B cell (primary cell): Measurements from ENCODE around the gene PSENEN. TPM values are rescaled to one million over a fixed set of nuclear protein-coding genes. Genes with fewer than 3 reads are reported as not detected.
"Not testable (repeated sequence)": the region's sequence is repeated elsewhere in the genome, so short reads cannot be mapped to it uniquely, and the experiment has no call there.

Source experiments
- ATAC-seq: fragments of 200-7000 bp; cut with Tn5 transposase; one replicate; pipeline ENCODE4 v1.10.0; 2021; ENCODE audit warnings: low read depth, mild to moderate bottlenecking, moderate number of reproducible peaks, moderate library complexity
- CTCF ChIA-PET: fragments of 350-600 bp; sonication (Branson Sonifier 250); formaldehyde crosslinking; loops from one replicate; lab custom pipeline; 2021; ENCODE audit warnings: antibody characterized with exemption, inconsistent platforms; lab: Charles Lee
- POLR2A ChIA-PET: fragments of 350-600 bp; sonication (Branson Sonifier 250); formaldehyde crosslinking; loops from one replicate; lab custom pipeline; 2021; ENCODE audit warnings: antibody characterized with exemption; lab: Charles Lee
- DNase-seq: peaks from one replicate; pipeline ENCODE4 v3.0.0; 2013
- H2AFZ ChIP-seq: 2 replicates; pipeline ENCODE4 v1.6.1; 2012; ENCODE audit warnings: mild to moderate bottlenecking, low read depth, low read length; ENCODE audit not compliant: insufficient read depth, poor library complexity, severe bottlenecking
- H3K27ac ChIP-seq, 2 donors: 1 replicate in 1 of 2; 2 replicates in 1 of 2; pipeline ENCODE4 v1.5.1; 2012 to 2013; ENCODE audit warnings: low read length in 2 of 2, mild to moderate bottlenecking in 2 of 2, moderate library complexity in 1 of 2
- H3K27me3 ChIP-seq, 4 experiments: fragments of 200-600 bp in 1 of 4; sonication (generic) in 1 of 4; replicated peaks in 1 of 4; 1 replicate in 2 of 4; 2 replicates in 2 of 4; pipeline versions ENCODE4 v1.6.1 to v1.7.0; 2013 to 2016; ENCODE audit warnings: low read length in 3 of 4, mild to moderate bottlenecking in 2 of 4, mixed read lengths in 1 of 4, moderate library complexity in 1 of 4; ENCODE audit not compliant: insufficient read depth in 4 of 4, control insufficient read depth in 3 of 4; ENCODE audit errors: control extremely low read depth in 1 of 4
- H3K36me3 ChIP-seq, 2 experiments: replicated peaks in 1 of 2; 1 replicate in 1 of 2; 2 replicates in 1 of 2; pipeline versions ENCODE4 v1.6.1 to v1.7.1; 2013; ENCODE audit warnings: low read length in 1 of 2; ENCODE audit not compliant: insufficient read depth in 2 of 2, control insufficient read depth in 1 of 2; ENCODE audit errors: control extremely low read depth in 1 of 2, extremely low read depth in 1 of 2
- H3K4me1 ChIP-seq, 2 donors: fragments of 200-600 bp in 1 of 2; sonication (generic) in 1 of 2; 1 replicate in 1 of 2; 2 replicates in 1 of 2; pipeline versions ENCODE4 v1.5.1 to v1.6.1; 2013 to 2017; ENCODE audit warnings: low read length in 2 of 2; ENCODE audit not compliant: control insufficient read depth in 2 of 2, insufficient read depth in 2 of 2
- H3K4me2 ChIP-seq: replicated peaks from 2 replicates; pipeline ENCODE3; 2012; ENCODE audit warnings: mild to moderate bottlenecking, low read depth, low read length; ENCODE audit not compliant: poor library complexity, severe bottlenecking
- H3K4me3 ChIP-seq, 5 experiments: fragments of 200-600 bp in 1 of 5; sonication (generic) in 1 of 5; 1 replicate in 3 of 5; 2 replicates in 2 of 5; pipeline versions ENCODE4 v1.5.1 to v1.7.0; 2011 to 2016; ENCODE audit warnings: low read length in 4 of 5, mild to moderate bottlenecking in 4 of 5, low read depth in 2 of 5, control low read depth in 1 of 5, moderate library complexity in 1 of 5; ENCODE audit not compliant: insufficient read depth in 1 of 5; ENCODE audit errors: control extremely low read depth in 1 of 5, extremely low read depth in 1 of 5
- H3K79me2 ChIP-seq: fragments of 200-600 bp; sonication (generic); one replicate; pipeline ENCODE4 v1.6.0; 2016; ENCODE audit warnings: low read length; ENCODE audit not compliant: control insufficient read depth, insufficient read depth
- H3K9ac ChIP-seq: fragments of 200-600 bp; sonication (generic); 2 replicates; pipeline ENCODE4 v1.6.1; 2017; ENCODE audit warnings: mild to moderate bottlenecking, low read length, moderate library complexity
- H3K9me3 ChIP-seq, 3 donors: one replicate each; pipeline versions ENCODE4 v1.6.1 to v1.7.1; 2013; ENCODE audit warnings: low read length in 2 of 3; ENCODE audit not compliant: control insufficient read depth in 2 of 3, insufficient read depth in 1 of 3; ENCODE audit errors: control extremely low read depth in 1 of 3
- H4K20me1 ChIP-seq: 2 replicates; pipeline ENCODE4 v1.6.0; 2012; ENCODE audit warnings: mild to moderate bottlenecking, low read length; ENCODE audit not compliant: insufficient read depth, control insufficient read depth, poor library complexity, severe bottlenecking
- H3K27ac Mint-ChIP-seq: one replicate; pipeline ENCODE4 v1.8.0; 2021; ENCODE audit warnings: mixed read lengths
- H3K27me3 Mint-ChIP-seq: one replicate; pipeline ENCODE4 v1.8.0; 2021; ENCODE audit warnings: mixed read lengths
- H3K4me1 Mint-ChIP-seq: one replicate; pipeline ENCODE4 v1.8.0; 2021; ENCODE audit warnings: mixed read lengths
- H3K4me3 Mint-ChIP-seq: one replicate; pipeline ENCODE4 v1.8.0; 2021; ENCODE audit warnings: mixed read lengths
- H3K9me3 Mint-ChIP-seq: one replicate; pipeline ENCODE4 v1.8.0; 2022; ENCODE audit warnings: mixed read lengths; ENCODE audit not compliant: insufficient read depth
- WGBS: methylation state at CpG from one replicate; pipeline ENCODE4 v1.1.5; 2013; ENCODE audit warnings: missing lambda C conversion rate; ENCODE audit not compliant: insufficient coverage; 5-methylcytosine and 5-hydroxymethylcytosine counted together
- intact Hi-C: fragments of 100-400 bp; cut with micrococcal nuclease; formaldehyde crosslinking; loops from one replicate; pipeline ENCODE4 v1.10.0; 2022
- polyA plus RNA-seq: library from polyadenylated mRNA; depleted of rRNA; stranded (reverse); fragments of >200 nt; gene quantifications from 2 replicates; pipeline ENCODE4 v1.2.3, GENCODE V29; 2012
- total RNA-seq, 2 donors: library from RNA; stranded (reverse); fragments of 120-200 nt in 1 of 2; gene quantifications; 1 replicate in 1 of 2; 2 replicates in 1 of 2; pipeline versions ENCODE4 v1.2.3 to v1.2.4, GENCODE V29; 2013 to 2022
- TF ChIP-seq, protein P1 (sequence below): fragments of 200-600 bp; IDR thresholded peaks from one replicate; pipeline ENCODE4 v1.8.0; 2022; ENCODE audit warnings: antibody characterized with exemption, mild to moderate bottlenecking

PSENEN gene
- total and polyA plus RNA-seq, 2 donors (not counting 1 experiment from before 2014, with no cell fraction given): 17.7 to 36.4 TPM

DNA sequence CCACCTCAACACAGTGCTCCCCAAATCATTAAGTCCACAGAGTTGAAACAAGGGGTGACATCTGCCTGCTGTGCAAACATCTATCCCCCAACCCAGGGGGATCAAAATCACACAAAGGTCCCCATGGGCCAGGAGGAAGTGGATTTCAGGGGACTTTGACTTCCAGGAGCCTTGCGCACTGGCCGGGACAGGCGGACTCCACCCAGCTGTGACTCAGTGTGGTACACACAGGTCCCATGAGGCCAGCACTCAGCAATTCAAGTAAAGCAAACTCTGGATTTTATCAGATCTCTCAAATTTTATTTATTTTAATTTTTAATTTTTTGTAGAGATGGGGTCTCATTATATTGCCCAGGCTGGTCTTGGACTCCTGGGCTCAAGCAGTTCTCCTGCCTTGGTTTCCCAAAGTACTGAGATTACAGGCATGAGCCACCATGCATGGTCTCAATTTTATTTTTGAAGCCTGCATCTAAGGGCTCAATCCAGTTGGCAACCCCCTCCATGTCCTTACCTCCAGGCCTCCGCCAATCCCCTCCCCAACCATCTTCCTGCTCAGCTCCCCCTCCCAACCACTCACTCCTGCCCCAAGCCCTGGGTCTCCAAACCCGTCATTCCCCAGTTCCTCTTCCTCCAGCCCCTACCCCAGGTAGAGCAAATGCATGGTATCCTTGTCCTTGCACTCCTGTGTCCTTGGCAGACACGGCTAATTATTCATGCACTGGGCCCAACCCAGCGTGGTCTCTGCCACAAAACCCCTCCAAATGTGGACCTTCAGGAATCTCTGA is 48.1 kb downstream of the PSENEN start:
- Histone ChIP-seq H3K27ac (no peak overlapping the region), H4K20me1 (no peaks in the 10 kb centered on the region), H3K36me3 (no peaks in the 10 kb centered on the region), H3K9ac (no peak overlapping the region), H3K79me2 (no peaks in the 10 kb centered on the region), H3K4me2 (no peak overlapping the region), H3K27me3 (peaks cover 0 to 14% (median 3%) of the 10 kb centered on the region in 4 experiments), H2AFZ (no peak overlapping the region), H3K4me3 (no peak overlapping the region), H3K9me3 (peaks cover 0 to 4% (median 0%) of the 10 kb centered on the region in 3 donors), H3K4me1 (peaks cover 0 to 5% of the 10 kb centered on the region in 2 donors)
- DNase-seq: no peak
- Mint-ChIP-seq H3K9me3 (no peaks in the 10 kb centered on the region), H3K27me3 (peaks cover 21% of the 10 kb centered on the region), H3K4me3 (no peak overlapping the region), H3K4me1 (peaks cover 6% of the 10 kb centered on the region), H3K27ac (no peak overlapping the region)
- TF ChIP-seq, protein P1, sequence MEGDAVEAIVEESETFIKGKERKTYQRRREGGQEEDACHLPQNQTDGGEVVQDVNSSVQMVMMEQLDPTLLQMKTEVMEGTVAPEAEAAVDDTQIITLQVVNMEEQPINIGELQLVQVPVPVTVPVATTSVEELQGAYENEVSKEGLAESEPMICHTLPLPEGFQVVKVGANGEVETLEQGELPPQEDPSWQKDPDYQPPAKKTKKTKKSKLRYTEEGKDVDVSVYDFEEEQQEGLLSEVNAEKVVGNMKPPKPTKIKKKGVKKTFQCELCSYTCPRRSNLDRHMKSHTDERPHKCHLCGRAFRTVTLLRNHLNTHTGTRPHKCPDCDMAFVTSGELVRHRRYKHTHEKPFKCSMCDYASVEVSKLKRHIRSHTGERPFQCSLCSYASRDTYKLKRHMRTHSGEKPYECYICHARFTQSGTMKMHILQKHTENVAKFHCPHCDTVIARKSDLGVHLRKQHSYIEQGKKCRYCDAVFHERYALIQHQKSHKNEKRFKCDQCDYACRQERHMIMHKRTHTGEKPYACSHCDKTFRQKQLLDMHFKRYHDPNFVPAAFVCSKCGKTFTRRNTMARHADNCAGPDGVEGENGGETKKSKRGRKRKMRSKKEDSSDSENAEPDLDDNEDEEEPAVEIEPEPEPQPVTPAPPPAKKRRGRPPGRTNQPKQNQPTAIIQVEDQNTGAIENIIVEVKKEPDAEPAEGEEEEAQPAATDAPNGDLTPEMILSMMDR: no peak
- 80% methylated on average over 4 of the region's 7 CpGs for WGBS
- intact Hi-C loops: no loop called here
- ChIA-PET CTCF (no interaction called here), POLR2A (no interaction called here)
- no peak for ATAC-seq

- not testable (repeated sequence) for H3K4me3 Mint-ChIP-seq
- peaks cover 24% of the 10 kb centered on the region for H3K27me3 Mint-ChIP-seq
Observed at GRCh38 chr19:35795564-35795963, 50.1 kb downstream of the PSENEN start.

More at GRCh38 chr19:35795564-35795963, 50.1 kb downstream of the PSENEN start:
- H3K4me2 ChIP-seq, H3K79me2 ChIP-seq, H3K4me3 ChIP-seq, ATAC-seq, H3K9ac ChIP-seq, H2AFZ ChIP-seq, H3K9me3 ChIP-seq, H3K9me3 Mint-ChIP-seq, H3K36me3 ChIP-seq, H3K27ac ChIP-seq, H3K4me1 ChIP-seq, H4K20me1 ChIP-seq, DNase-seq, H3K27ac Mint-ChIP-seq, H3K4me1 Mint-ChIP-seq, POLR2A ChIA-PET, intact Hi-C loops, CTCF ChIA-PET: not testable (repeated sequence)
- H3K27me3 ChIP-seq: peaks cover 0 to 17% (median 3%) of the 10 kb centered on the region in 4 experiments
- WGBS: no CpG with 5 or more reads among the region's 1 CpG

Other genes with a start within 250 kb of the PSENEN start
- 1.8 and 4.5 TPM in 2 replicates for gene DMKN, start 232.0 kb upstream of the PSENEN start, total RNA-seq
- gene DMKN, start 232.0 kb upstream of the PSENEN start, polyA plus RNA-seq: 0.58 and 1.6 TPM in 2 replicates
- gene SBSN, start 217.3 kb upstream of the PSENEN start, total RNA-seq: not detected in 2 replicates
- not detected in 2 replicates for gene SBSN, start 217.3 kb upstream of the PSENEN start, polyA plus RNA-seq
- not detected in 2 replicates for gene GAPDHS, start 212.2 kb upstream of the PSENEN start, total RNA-seq
- not detected in 2 replicates for gene GAPDHS, start 212.2 kb upstream of the PSENEN start, polyA plus RNA-seq
- 39.8 and 41.6 TPM in 2 replicates for gene TMEM147, start 200.0 kb upstream of the PSENEN start, total RNA-seq
- gene TMEM147, start 200.0 kb upstream of the PSENEN start, polyA plus RNA-seq: 61.6 and 68.9 TPM in 2 replicates
- not detected in 2 replicates for gene ATP4A, start 182.0 kb upstream of the PSENEN start, total RNA-seq
- gene ATP4A, start 182.0 kb upstream of the PSENEN start, polyA plus RNA-seq: not detected in 2 replicates
- gene PMIS2, start 159.5 kb upstream of the PSENEN start, total RNA-seq: not detected in 2 replicates
- gene PMIS2, start 159.5 kb upstream of the PSENEN start, polyA plus RNA-seq: not detected in 2 replicates
- gene HAUS5, start 132.9 kb upstream of the PSENEN start, total RNA-seq: 32.2 and 35.3 TPM in 2 replicates
- gene HAUS5, start 132.9 kb upstream of the PSENEN start, polyA plus RNA-seq: 42.8 and 52.3 TPM in 2 replicates
- gene RBM42, start 116.6 kb upstream of the PSENEN start, total RNA-seq: 52.0 and 52.7 TPM in 2 replicates
- 42.1 and 42.9 TPM in 2 replicates for gene RBM42, start 116.6 kb upstream of the PSENEN start, polyA plus RNA-seq
- gene ETV2, start 103.9 kb upstream of the PSENEN start, total RNA-seq: 0.42 and 1.3 TPM in 2 replicates
- 0.20 and 0.49 TPM in 2 replicates for gene ETV2, start 103.9 kb upstream of the PSENEN start, polyA plus RNA-seq
- gene COX6B1, start 97.3 kb upstream of the PSENEN start, total RNA-seq: 214 and 215 TPM in 2 replicates
- 202 and 387 TPM in 2 replicates for gene COX6B1, start 97.3 kb upstream of the PSENEN start, polyA plus RNA-seq
- not detected in 2 replicates for gene UPK1A, start 79.1 kb upstream of the PSENEN start, total RNA-seq
- gene UPK1A, start 79.1 kb upstream of the PSENEN start, polyA plus RNA-seq: 0.16 and 0.17 TPM in 2 replicates
- 28.1 and 30.9 TPM in 2 replicates for gene ZBTB32, start 41.1 kb upstream of the PSENEN start, total RNA-seq
- gene ZBTB32, start 41.1 kb upstream of the PSENEN start, polyA plus RNA-seq: 8.5 and 18.9 TPM in 2 replicates
- gene KMT2B, start 27.6 kb upstream of the PSENEN start, total RNA-seq: 84.5 and 85.6 TPM in 2 replicates
- gene KMT2B, start 27.6 kb upstream of the PSENEN start, polyA plus RNA-seq: 96.9 and 106 TPM in 2 replicates
- 245 and 248 TPM in 2 replicates for gene IGFLR1, start 3.2 kb upstream of the PSENEN start, total RNA-seq
- 110 and 130 TPM in 2 replicates for gene IGFLR1, start 3.2 kb upstream of the PSENEN start, polyA plus RNA-seq
- 62.1 and 62.7 TPM in 2 replicates for gene U2AF1L4, start 233 bp upstream of the PSENEN start, total RNA-seq
- gene U2AF1L4, start 233 bp upstream of the PSENEN start, polyA plus RNA-seq: 89.7 and 170 TPM in 2 replicates
- gene LIN37, start 2.9 kb downstream of the PSENEN start, total RNA-seq: 22.3 and 22.8 TPM in 2 replicates
- 64.1 and 76.1 TPM in 2 replicates for gene LIN37, start 2.9 kb downstream of the PSENEN start, polyA plus RNA-seq
- not detected in 2 replicates for gene HSPB6, start 11.4 kb downstream of the PSENEN start, total RNA-seq
- not detected in 2 replicates for gene HSPB6, start 11.4 kb downstream of the PSENEN start, polyA plus RNA-seq
- gene PROSER3, start 12.5 kb downstream of the PSENEN start, total RNA-seq: 61.0 and 65.6 TPM in 2 replicates
- 26.0 and 30.7 TPM in 2 replicates for gene PROSER3, start 12.5 kb downstream of the PSENEN start, polyA plus RNA-seq
- gene ARHGAP33, start 29.9 kb downstream of the PSENEN start, total RNA-seq: 18.2 and 21.6 TPM in 2 replicates
- gene ARHGAP33, start 29.9 kb downstream of the PSENEN start, polyA plus RNA-seq: 27.8 and 28.7 TPM in 2 replicates
- gene PRODH2, start 67.2 kb downstream of the PSENEN start, total RNA-seq: not detected in 2 replicates
- gene PRODH2, start 67.2 kb downstream of the PSENEN start, polyA plus RNA-seq: not detected in 2 replicates
- gene NPHS1, start 106.9 kb downstream of the PSENEN start, total RNA-seq: not detected in 2 replicates
- not detected in 2 replicates for gene NPHS1, start 106.9 kb downstream of the PSENEN start, polyA plus RNA-seq
- gene KIRREL2, start 111.3 kb downstream of the PSENEN start, total RNA-seq: not detected in 2 replicates
- not detected in 2 replicates for gene KIRREL2, start 111.3 kb downstream of the PSENEN start, polyA plus RNA-seq
- gene APLP1, start 122.9 kb downstream of the PSENEN start, total RNA-seq: not detected in 2 replicates
- 0.06 TPM in 1 of 2 replicates, not detected in the other for gene APLP1, start 122.9 kb downstream of the PSENEN start, polyA plus RNA-seq
- 272 and 276 TPM in 2 replicates for gene NFKBID, start 154.9 kb downstream of the PSENEN start, total RNA-seq
- 111 and 618 TPM in 2 replicates for gene NFKBID, start 154.9 kb downstream of the PSENEN start, polyA plus RNA-seq
- 2.9 and 4.8 TPM in 2 replicates for gene HCST, start 156.9 kb downstream of the PSENEN start, total RNA-seq
- gene HCST, start 156.9 kb downstream of the PSENEN start, polyA plus RNA-seq: 29.8 and 40.6 TPM in 2 replicates
- 2.7 and 3.3 TPM in 2 replicates for gene TYROBP, start 162.6 kb downstream of the PSENEN start, total RNA-seq
- gene TYROBP, start 162.6 kb downstream of the PSENEN start, polyA plus RNA-seq: 14.8 and 25.6 TPM in 2 replicates
- gene LRFN3, start 190.7 kb downstream of the PSENEN start, total RNA-seq: 1.6 and 2.1 TPM in 2 replicates
- gene LRFN3, start 190.7 kb downstream of the PSENEN start, polyA plus RNA-seq: 0.62 and 0.79 TPM in 2 replicates
- 24.2 and 24.6 TPM in 2 replicates for gene SDHAF1, start 249.5 kb downstream of the PSENEN start, total RNA-seq
- gene SDHAF1, start 249.5 kb downstream of the PSENEN start, polyA plus RNA-seq: 11.8 and 22.0 TPM in 2 replicates